Measurements from ENCODE around the gene KCNQ1.

KCNQ1 gene

GRCh38 chr11:2713661-2714462, 269.1 kb downstream of the KCNQ1 start:
- no peak for DNase-seq (ENCODE audit: low read depth in 2 of 2)

- no peak for DNase-seq (ENCODE audit: low read depth in 2 of 2)
These were observed 269.6 kb downstream of the KCNQ1 start for GRCh38 chr11:2714463-2714800.

DNA sequence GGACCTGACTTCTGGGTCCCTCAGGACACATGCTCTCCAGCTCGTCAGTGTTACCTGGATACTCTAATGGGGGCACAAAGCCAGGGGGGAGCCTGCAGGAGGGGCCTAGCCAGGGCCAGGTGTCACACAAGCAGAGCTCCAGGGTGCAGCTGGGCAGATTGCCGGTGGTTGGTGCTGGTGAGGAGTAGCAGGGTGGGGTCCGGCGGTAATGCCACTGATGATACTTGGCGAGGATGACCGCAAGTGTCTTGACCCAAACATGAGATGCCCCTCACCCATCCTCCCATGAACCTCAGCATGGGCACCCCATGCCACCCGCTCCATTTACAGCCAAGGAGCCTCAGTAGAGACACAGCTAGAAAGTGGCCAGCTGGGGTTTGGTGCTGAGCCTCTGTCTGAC, 270.1 kb downstream of the KCNQ1 start:
- DNase-seq (ENCODE audit: low read depth in 2 of 2), result no peak

DNA sequence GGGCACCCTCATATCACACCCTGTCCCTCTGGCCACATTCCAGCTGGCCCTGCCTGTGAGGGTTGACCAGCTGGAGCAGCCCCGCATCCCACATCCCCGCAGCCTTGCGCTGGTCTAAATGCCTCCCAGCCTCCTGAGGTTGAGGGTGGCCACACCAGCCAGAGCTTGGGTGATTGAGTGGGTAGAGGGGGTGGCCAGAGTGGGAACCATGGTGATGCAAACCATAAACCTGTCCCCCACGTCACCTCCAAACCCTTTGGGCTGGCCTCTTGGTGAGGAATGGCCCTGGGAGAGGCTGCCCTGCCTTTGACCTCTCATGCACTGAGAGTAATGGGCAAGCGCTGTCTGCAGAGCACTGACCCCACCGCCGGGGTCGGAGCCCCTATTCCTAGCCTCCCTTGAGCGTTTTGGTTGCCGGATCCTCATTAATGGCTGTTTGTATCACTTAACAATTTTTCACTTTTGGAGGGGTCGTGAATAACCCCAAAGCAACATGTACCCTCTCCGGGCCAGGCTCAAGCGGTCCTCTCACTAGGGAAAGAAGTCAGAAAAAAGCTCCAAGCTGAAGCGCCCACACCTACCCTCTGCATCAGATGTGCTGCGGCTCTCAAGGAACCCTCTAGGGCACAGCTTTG, 271.0 kb downstream of the KCNQ1 start:
- no peak for DNase-seq (ENCODE audit: low read depth in 2 of 2)

DNA sequence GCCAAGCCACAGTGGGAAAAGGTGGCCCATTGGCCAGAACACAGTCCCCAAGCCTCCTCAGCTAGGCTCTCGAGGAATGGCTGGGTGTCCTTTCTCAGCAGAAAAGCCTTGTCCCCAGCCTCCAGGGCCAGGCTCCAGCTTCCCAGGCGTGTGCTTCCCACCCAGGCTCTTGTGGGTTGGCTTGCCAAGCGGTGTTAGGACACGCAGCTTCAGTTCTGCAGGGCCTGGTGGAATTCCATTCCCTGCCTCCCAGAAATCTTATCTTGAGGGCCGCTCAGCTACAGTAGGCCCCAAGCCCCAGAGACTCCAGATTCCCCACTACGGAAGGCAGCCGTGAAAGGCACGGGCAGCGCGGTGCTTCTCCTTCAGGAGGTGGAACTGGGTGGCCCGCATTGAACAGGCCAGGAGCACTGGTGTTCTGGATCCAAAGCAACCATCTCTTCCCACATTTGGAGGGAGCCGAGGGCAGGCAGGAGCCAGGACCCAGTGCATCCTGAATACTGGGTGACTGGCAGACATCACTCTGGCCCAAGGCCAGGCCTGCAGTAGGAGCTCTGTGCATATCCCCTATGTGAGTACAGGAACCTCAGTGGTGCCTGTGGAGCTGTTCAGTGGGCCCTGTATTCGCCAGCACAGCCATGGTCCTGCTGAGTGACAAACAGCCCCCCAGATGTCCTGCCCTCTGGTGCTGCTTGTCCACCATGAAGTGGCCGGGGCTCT, 271.7 kb downstream of the KCNQ1 start:
- no peak for DNase-seq (ENCODE audit: low read depth in 2 of 2)

- no peak for DNase-seq (ENCODE audit: low read depth in 2 of 2)
These were observed 272.9 kb downstream of the KCNQ1 start for GRCh38 chr11:2717561-2718325.

- no peak for DNase-seq (ENCODE audit: low read depth in 2 of 2)
These were observed 274.1 kb downstream of the KCNQ1 start for GRCh38 chr11:2718817-2719438.

GRCh38 chr11:2719831-2720590, 275.2 kb downstream of the KCNQ1 start:
- no peak for DNase-seq (ENCODE audit: low read depth in 2 of 2)

GRCh38 chr11:2721210-2721916, 276.6 kb downstream of the KCNQ1 start:
- no peak for DNase-seq (ENCODE audit: low read depth in 2 of 2)

GRCh38 chr11:2722955-2723354, 278.1 kb downstream of the KCNQ1 start:
- DNase-seq (ENCODE audit: low read depth in 2 of 2), result no peak

- no peak for DNase-seq (ENCODE audit: low read depth in 2 of 2)
These were observed 279.3 kb downstream of the KCNQ1 start for GRCh38 chr11:2724104-2724503.

- DNase-seq (ENCODE audit: low read depth in 2 of 2), result no peak
These were observed 280.0 kb downstream of the KCNQ1 start for GRCh38 chr11:2724653-2725367.

- no peak for DNase-seq (ENCODE audit: low read depth in 2 of 2)
These were observed 280.8 kb downstream of the KCNQ1 start for GRCh38 chr11:2725368-2726300.

DNA sequence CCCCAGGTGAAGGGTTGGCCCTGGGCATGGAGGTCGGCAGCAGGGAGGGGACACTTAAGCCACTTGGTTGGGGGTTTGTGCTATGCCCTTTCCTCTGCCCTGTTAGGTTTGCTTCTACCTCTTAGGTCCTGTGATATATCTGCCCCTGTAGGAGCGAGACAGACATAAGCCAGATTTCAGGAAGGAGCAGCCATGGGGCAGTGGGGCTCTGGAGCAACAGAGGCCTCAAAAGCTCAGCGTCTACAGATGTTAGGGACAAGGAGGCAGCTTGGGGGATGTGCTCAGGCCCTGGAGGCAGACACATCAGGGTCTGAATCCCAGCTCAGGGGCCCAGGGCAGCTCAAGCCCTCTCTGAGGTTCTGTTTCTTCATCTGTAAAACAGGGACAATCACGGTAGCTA, 282.2 kb downstream of the KCNQ1 start:
- no peak for DNase-seq (ENCODE audit: low read depth in 2 of 2)

GRCh38 chr11:2728128-2728662, 283.4 kb downstream of the KCNQ1 start:
- DNase-seq (ENCODE audit: low read depth in 2 of 2), result no peak

DNA sequence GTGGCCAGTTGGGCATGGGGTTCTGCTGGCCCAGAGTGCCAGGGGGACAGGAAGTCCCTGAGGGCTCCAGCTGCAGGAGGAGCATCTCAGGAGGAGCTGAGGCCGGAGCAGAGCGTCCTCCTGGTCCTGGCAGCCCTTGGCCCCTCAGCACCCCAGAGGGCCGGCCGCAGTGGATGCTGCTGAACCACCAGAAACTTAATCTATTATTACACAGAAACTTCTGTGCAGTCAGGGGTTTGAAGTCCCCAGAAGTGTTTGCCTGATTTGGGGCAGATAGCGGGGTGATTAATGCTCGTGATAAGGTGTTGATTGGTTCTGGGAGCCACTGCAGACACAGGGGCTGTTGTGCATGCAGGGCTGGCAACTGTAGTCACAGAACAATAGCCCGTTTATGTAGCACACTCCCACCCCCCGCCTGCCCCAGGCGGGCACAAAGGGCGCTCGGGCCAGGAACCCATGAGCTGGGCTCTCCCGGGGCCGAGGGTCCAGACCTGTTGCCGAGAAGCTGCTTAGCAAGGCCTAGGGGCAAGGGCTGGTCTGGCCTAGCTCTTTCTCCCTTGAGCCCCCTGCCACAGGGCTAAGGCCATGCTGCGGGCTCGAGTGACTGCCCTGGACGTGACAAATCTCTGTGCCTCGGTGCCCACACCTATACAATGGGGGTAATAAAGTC, 284.0 kb downstream of the KCNQ1 start:
- no peak for DNase-seq (ENCODE audit: low read depth in 2 of 2)

- DNase-seq (ENCODE audit: low read depth in 2 of 2), result no peak
These were observed 285.0 kb downstream of the KCNQ1 start for GRCh38 chr11:2729841-2730240.

All from stimulated activated CD4-positive, alpha-beta T cell treated with anti-CD3 and anti-CD28 coated beads, Interleukin-12 subunit alpha, Interleukin-12 subunit beta, amount 100 ng/mL, for 24 hours (primary cell).